Activated naive CD4-positive, alpha-beta T cell treated with anti-CD3 and anti-CD28 coated beads, Interleukin-2, amount 50 U/mL, for 72 hours (primary cell): ENCODE data around the gene CDH13. TPM values are rescaled to one million over a fixed set of nuclear protein-coding genes. Genes with fewer than 3 reads are reported as not detected.

ENCODE experiments used
- ATAC-seq, 2 donors: fragments of 150-1000 bp; cut with Tn5 transposase; 2 replicates each; pipeline ENCODE4 v1.10.0; 2021; ENCODE audit warnings: mild to moderate bottlenecking in 2 of 2, moderate library complexity in 2 of 2
- DNase-seq, 2 donors: peaks; one replicate each; pipeline ENCODE4 v3.0.0; 2021 to 2022; ENCODE audit warnings: low spot score in 2 of 2
- H3K27ac Mint-ChIP-seq, 2 donors: one replicate each; pipeline ENCODE4 v1.8.0; 2022; ENCODE audit warnings: mild to moderate bottlenecking in 2 of 2, mixed read lengths in 2 of 2
- H3K36me3 Mint-ChIP-seq, 2 donors: one replicate each; pipeline ENCODE4 v1.8.0; 2022; ENCODE audit warnings: mixed read lengths in 2 of 2
- H3K9me3 Mint-ChIP-seq, 2 donors: one replicate each; pipeline ENCODE4 v1.8.0; 2022; ENCODE audit warnings: mixed read lengths in 2 of 2
- total RNA-seq, 2 donors: library from RNA; stranded (reverse); gene quantifications; one replicate each; pipeline ENCODE4 v1.2.3, GENCODE V29; 2022

The CDH13 gene
- total RNA-seq, 2 donors from 2014 or later, result not detected

DNA sequence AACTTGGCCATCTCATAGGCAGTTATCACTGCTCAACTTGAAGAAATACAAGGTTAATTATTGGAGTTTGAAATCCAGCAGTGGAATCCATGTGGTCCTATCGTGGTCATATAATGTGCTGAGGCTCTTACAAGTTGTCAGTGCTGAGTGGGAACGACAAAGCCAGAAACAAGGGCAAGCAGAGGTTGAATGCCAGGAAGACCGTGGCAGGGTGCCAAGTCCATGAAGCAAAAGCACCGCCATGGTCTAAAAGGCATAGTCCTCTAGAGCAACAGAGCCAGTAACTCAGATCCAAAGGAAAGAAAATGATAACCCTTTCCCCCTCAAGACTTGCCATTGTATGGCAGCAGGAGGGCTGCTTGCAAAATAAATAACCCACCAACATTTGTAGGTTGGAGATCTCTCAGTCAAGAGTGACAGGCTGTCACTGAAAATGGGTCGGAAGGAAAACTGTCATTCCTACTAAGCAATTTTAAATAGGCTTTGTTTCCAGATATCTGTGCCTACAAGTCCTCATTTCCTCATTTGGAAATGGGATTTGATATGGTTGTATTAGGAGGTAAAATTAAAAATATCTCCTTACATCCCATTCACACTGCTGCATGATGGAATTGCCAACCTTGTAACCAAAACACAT is 1144.7 kb downstream of the CDH13 start:
- Mint-ChIP-seq H3K9me3 (peaks cover 0 to 5% of the 10 kb centered on the region in 2 donors), H3K27ac (no peak overlapping the region), H3K36me3 (no peaks in the 10 kb centered on the region)
- no peak for DNase-seq
- no peak for ATAC-seq

DNA sequence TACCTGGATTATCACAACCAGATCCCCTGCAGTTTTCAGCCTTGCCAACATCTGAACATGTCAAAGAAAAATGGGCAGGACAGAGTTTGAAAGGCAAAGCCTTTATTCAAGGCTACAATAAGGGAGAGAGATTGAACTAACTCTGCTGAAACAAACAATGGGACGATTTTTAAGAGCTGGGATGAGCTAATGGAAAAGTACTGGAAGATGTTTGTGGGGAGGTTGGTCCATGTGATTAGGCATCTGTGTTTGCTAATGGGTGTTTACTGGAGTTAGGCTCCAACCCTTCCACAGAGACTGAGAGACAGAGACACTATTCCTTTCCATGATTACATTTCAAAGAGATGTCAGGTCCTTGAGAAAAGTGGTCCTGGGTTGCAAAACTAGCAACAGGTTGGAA is 1146.0 kb downstream of the CDH13 start:
- Mint-ChIP-seq H3K36me3 (no peaks in the 10 kb centered on the region), H3K9me3 (peaks cover 0 to 5% of the 10 kb centered on the region in 2 donors), H3K27ac (no peak overlapping the region)
- DNase-seq, result no peak
- no peak for ATAC-seq

DNA sequence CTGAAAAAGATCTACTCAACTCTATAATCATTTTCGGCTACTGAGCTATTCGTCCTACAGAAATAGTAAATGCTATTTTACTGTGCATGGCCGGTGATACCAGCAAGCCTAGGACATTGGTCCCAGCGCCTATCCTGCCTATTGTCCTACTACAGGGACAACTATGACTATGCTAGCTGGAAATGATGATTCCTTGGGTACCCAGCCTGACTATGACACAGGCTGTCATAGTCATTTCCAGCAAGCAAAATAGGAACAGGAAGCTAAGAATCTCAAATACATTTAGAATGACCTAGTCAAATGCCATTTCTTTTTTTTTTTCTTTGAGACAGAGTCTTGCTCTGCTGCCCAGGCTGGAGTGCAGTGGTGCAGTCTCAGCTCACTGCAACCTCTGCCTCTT is 1147.3 kb downstream of the CDH13 start:
- DNase-seq (no peak), ATAC-seq (no peak)
- Mint-ChIP-seq H3K36me3 (no peaks in the 10 kb centered on the region), H3K9me3 (peaks cover 0 to 5% of the 10 kb centered on the region in 2 donors), H3K27ac (no peak overlapping the region)

DNA sequence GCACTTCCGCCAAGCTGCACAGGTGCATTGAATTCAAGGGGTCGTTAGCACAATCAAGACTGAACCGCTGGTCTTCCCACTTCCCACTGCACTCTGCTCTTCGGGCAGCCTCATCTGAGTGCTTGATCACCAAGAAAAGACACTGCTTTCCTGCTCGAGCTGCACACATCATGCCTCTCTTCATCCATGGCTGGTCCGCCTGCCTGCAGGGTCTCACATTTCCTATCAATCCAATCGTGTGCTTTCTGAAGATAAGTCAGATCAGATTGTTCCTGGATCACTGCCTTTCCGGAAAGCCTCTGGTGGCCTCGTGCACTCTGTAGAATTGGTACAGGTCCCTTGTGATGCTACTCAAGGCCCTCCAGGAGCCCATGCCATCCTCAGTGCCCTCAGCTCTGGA is 1150.2 kb downstream of the CDH13 start:
- Mint-ChIP-seq H3K27ac (no peak overlapping the region), H3K9me3 (no peaks in the 10 kb centered on the region), H3K36me3 (no peaks in the 10 kb centered on the region)
- ATAC-seq, result no peak
- no peak for DNase-seq

DNA sequence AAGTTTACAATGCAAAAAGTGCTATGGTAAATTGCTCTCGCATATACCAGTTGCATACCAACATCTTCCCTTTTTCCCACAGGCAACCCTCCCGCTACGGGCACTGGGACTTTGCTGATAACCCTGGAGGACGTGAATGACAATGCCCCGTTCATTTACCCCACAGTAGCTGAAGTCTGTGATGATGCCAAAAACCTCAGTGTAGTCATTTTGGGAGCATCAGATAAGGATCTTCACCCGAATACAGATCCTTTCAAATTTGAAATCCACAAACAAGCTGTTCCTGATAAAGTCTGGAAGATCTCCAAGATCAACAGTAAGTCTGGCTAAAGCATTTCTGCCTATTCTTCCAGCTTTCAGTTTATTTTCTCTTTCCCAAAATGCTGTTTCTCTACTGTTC is 1153.1 kb downstream of the CDH13 start:
- Mint-ChIP-seq H3K9me3 (no peaks in the 10 kb centered on the region), H3K36me3 (no peaks in the 10 kb centered on the region), H3K27ac (no peak overlapping the region)
- DNase-seq (no peak), ATAC-seq (no peak)

DNA sequence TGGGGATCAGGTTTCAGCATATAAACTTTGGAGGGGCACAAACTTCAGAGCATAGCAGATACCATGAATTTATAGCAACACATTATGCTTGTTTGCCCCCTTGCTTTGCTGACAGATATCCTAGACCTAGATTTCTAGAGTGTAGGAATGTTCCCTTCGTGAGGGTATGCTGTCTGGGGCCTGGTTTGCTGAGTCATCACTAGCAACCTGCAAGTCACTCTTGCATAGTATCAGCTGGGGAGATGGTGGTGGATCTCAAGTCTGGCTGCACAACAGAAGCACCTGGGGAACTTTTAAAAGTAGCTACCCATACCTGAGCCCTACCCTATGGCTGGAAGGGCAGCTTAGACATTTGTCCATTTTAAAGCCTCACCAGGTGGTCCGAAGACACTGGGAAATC is 1158.7 kb downstream of the CDH13 start:
- no peak for ATAC-seq
- Mint-ChIP-seq H3K36me3 (no peaks in the 10 kb centered on the region), H3K27ac (no peak overlapping the region), H3K9me3 (no peaks in the 10 kb centered on the region)
- DNase-seq, result no peak

DNA sequence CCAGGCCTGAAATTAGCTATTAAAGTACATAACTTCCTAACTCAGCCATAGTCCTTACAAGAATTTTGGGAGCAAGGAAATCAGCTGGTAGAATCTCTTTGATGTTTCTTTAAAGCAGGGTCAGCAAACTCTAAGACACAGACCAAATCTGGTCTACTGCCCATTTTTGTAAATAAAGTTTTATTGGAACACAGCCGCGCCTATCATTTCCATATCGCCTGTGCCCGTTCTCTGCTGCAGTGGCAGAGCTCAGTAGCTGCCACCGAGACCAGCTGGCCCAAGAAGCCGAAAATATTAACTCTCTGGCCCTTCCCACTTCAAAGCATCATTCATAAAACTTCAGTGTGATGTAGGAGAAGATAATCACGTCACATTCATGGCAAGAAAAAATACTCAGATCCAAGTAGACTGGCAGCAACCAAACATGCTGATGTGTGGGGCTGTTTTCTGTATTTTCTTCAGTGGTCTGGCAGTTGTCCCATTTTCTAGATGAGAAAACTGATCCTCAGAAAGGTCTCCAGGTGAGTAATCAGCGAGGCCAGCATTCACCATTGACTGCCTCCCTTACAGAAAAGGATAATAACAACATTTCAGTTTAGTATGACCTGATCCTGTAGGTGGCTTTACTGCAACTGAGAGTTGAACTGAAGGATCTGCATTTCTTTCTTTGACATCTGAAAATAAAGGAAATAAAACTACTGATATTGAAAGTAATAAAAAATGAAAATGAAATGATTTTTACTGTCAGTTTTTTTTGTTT is 1163.1 kb downstream of the CDH13 start:
- Mint-ChIP-seq H3K27ac (no peak overlapping the region), H3K9me3 (peaks cover 0 to 5% of the 10 kb centered on the region in 2 donors), H3K36me3 (no peaks in the 10 kb centered on the region)
- ATAC-seq, result peak in 1 of 2 donors; percentile 61
- DNase-seq, result no peak

DNA sequence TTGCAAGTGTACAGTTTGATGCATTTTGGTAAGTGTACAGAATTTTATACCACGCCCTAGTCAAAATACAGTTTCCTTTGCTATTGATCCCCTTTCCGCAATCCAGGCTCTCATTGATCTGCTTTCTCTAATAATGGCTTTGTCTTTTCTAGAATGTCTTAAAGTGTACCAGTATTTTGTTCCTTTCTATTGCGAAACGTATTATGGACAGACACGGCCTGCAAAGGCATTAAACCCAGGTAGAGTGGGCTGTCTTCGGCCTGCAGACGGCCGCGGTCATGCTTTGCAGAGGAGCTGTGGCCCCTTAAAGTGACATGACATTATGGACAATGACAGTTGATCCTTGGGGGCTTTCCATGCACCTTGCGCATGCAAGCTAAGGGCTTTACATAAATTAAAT is 1165.1 kb downstream of the CDH13 start:
- no peak for ATAC-seq
- no peaks in the 10 kb centered on the region for H3K36me3 Mint-ChIP-seq
- no peak overlapping the region for H3K27ac Mint-ChIP-seq
- DNase-seq, result no peak
- H3K9me3 Mint-ChIP-seq, result peaks cover 0 to 5% of the 10 kb centered on the region in 2 donors

DNA sequence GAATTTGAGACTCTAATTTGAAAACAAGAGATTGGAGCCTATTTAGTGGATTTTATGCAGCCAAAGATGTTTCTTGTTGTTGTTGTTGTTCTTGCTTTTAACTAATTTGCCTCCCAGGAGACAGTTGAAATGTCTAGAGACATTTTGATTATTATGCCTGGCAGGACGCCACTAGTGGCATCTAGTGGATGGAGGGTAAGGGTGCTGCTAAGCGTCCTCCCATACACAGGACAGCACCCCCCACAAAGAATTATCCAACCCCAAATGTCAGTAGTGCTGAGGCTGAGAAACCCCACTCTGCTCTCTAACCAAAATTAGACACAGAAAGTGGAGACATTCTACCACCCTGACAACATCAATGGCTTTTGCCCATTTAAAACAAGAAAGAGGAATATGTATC is 1165.6 kb downstream of the CDH13 start:
- no peak for DNase-seq
- Mint-ChIP-seq H3K36me3 (no peaks in the 10 kb centered on the region), H3K9me3 (peaks cover 0 to 5% of the 10 kb centered on the region in 2 donors), H3K27ac (no peak overlapping the region)
- ATAC-seq, result peak in 1 of 2 donors; percentile 18

DNA sequence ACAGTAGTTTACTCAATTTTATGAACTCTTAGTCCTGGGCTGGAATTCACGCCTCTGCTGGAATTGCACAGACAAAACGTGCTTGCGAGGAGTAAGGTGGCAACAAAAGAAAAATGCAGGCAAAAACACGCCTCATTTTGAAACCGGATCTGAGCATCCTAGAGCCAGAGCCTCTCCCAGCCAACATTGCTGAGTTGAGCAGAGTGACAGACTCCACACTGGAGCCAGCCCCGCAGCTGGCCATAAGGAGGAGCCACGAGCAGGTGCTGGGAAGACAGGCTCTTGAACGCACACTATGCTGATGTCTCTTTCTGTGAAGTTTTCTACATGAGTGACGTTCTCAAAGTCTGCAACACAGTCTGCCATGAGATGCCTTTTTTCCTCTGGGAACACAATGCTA is 1166.4 kb downstream of the CDH13 start:
- DNase-seq, result no peak
- H3K9me3 Mint-ChIP-seq, result peaks cover 0 to 5% of the 10 kb centered on the region in 2 donors
- no peaks in the 10 kb centered on the region for H3K36me3 Mint-ChIP-seq
- no peak for ATAC-seq
- peak overlapping the region in 1 of 2 donors; percentile 51 for H3K27ac Mint-ChIP-seq

DNA sequence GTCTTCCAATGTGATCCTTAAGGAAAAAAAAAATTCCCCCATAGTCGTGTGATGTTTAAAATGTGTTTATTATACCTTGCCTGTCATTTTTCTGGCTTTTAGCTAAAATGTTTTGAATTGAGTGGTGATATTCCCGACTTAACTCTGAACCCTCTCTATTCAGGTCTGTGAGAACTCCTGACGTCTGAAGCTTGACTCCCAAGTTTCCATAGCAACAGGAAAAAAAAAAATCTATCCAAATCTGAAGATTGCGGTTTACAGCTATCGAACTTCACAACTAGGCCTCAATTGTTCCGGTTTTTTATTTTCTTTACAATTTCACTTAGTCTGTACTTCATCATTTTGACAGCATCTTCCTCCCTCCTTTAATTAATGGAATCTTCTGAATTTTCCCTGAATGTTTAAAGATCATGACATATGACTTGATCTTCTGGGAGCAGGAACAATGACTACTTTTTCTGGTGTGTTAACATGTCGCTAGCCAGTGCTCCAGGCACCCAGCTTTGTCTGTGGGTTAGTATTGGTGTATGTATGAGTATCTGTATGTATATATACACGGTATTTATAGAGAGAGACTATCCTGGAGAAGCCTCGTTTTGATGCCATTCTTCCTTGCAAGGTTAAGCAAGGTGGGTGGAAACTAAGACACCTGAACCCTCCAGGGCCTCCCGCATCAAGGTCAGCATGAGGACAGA is 1168.2 kb downstream of the CDH13 start:
- DNase-seq, result no peak
- H3K36me3 Mint-ChIP-seq, result no peaks in the 10 kb centered on the region
- peaks cover 0 to 5% of the 10 kb centered on the region in 2 donors for H3K9me3 Mint-ChIP-seq
- ATAC-seq, result no peak
- no peak overlapping the region for H3K27ac Mint-ChIP-seq

DNA sequence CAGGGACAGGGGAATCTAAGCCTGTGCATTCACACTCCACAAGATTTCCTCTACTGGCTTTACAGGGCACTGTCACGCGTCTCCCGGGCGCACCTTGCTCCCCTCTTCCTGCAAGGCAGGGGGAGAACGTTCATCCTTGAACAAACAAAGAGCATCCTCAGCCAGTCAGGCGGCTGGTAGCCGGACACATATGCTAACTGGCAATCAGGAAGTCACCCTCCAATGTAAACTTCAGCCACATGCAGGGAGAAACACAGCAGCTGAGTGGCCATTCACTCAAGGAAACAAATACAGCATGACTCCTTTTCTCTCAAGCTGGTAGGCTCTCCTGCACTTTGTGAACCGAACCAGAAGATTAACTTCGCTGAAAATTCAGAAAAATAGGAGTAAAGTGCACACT is 1170.2 kb downstream of the CDH13 start:
- no peak for DNase-seq
- H3K27ac Mint-ChIP-seq, result no peak overlapping the region
- H3K36me3 Mint-ChIP-seq, result no peaks in the 10 kb centered on the region
- no peak for ATAC-seq
- H3K9me3 Mint-ChIP-seq, result peaks cover 0 to 5% of the 10 kb centered on the region in 2 donors

DNA sequence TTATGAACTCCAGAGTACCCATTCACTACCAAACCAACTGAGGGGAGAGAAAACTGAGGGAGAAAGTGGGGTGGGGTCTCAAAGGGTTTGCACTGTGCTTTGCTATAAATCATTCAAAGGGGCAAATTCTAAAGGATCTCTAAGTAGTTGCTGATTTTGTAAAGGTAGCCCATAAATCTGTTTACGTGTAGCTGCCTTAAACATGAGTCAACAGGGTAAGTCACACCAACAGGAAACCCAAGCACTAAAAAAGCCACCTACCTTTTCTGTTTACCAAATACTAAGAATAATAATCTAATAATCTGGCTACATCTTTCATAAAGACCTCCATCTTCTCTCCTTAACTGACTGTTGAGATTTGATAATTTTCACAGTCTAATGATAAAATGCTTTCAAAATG is 1172.6 kb downstream of the CDH13 start:
- DNase-seq (no peak), ATAC-seq (no peak)
- no peaks in the 10 kb centered on the region for H3K9me3 Mint-ChIP-seq
- H3K27ac Mint-ChIP-seq, result no peak overlapping the region
- no peaks in the 10 kb centered on the region for H3K36me3 Mint-ChIP-seq

DNA sequence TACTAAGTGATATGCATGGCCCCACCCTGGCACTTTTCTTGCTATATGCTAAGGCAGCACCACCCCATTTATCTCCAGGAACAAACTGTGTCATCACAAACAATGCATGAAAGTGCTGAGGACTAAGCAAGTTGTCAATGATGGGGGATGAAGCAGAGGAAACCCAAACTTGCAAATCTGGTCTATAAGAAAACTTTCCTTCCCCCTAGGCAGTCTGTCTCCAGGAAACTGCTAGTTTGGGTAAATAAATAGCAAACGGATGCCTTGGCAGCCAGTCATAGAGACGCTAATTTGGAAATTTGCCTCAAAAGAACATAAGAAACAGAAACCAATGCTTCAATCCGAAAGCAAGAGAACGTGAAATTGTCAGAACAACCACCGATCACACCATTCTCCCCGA is 1175.4 kb downstream of the CDH13 start:
- Mint-ChIP-seq H3K36me3 (no peaks in the 10 kb centered on the region), H3K9me3 (peaks cover 0 to 8% of the 10 kb centered on the region in 2 donors), H3K27ac (no peak overlapping the region)
- DNase-seq (no peak), ATAC-seq (peak in 1 of 2 donors; percentile 35)

DNA sequence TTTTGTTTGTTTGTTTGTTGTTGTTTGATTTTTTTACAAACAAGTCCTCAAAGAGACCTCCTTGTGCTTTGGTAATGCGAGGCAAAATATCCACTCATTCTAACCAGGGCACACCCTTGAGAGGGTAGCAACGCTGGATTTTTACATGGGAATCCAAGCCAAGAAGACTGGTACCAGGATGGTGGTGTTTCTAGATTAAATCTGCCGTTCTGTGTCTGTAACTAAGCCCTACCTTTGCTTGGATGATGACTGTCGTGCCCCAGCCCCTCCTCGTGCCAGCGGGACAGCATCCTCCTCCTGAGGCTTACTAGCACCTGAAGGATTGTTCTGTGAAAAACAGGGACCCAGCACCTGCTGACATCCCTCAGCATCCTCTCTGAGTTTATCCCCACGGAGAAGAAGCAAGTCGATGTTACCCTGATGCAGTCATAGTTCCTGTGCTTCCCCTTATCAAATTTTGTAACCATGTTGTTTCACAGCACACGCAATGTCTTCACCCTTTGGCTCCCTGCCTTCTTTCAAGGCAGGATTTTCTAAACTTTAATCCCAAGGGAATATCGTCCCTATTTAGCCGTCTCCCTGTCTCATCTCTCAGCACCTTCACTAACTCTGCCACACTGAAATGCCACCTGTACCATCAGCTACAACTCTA is 1175.9 kb downstream of the CDH13 start:
- DNase-seq (no peak), ATAC-seq (no peak)
- Mint-ChIP-seq H3K36me3 (no peaks in the 10 kb centered on the region), H3K9me3 (peaks cover 0 to 10% of the 10 kb centered on the region in 2 donors), H3K27ac (no peak overlapping the region)

DNA sequence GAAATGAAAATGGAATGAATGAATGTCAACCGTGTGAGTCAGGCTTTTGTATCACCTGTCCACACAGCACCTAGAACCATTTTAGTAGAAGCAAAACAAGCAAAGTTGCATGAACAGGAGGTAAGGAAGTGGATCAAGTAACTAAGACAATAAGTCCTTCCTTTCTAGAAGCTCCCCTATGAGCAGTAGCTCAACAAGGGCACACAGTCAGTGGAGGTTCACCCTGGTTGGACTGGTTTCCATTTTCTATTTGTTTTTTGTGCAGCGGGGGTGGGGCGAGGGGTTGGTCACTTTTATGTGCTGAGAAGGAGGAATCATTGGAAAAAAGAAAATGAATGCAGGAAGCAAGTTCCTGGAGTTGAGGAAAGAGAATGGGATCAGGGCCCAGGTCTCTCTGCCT is 1177.0 kb downstream of the CDH13 start:
- no peak for ATAC-seq
- H3K36me3 Mint-ChIP-seq, result peaks cover 5 to 6% of the 10 kb centered on the region in 2 donors
- H3K27ac Mint-ChIP-seq, result no peak overlapping the region
- no peak for DNase-seq
- peaks cover 0 to 10% of the 10 kb centered on the region in 2 donors for H3K9me3 Mint-ChIP-seq

DNA sequence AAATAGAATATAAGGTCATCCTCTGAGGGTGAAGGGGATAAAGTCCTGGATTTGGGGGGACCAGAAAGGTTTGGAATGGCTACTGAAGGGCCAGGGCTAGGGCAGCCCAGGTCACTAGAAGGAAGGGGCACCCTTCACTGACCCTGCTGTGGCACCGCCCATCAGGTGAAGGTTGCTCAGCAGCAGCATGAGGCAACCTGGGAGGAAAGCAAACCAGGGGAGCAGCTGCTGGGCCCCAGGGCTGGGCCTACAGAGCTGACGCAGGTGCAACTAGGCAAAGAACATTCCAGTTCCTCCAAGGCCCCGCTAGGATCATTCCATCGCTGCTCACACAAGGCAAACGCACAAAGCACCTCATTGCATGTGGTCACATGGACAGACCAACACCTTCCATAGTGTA is 1177.6 kb downstream of the CDH13 start:
- ATAC-seq (no peak), DNase-seq (no peak)
- H3K27ac Mint-ChIP-seq, result no peak overlapping the region
- peaks cover 10 to 12% of the 10 kb centered on the region in 2 donors for H3K36me3 Mint-ChIP-seq
- peaks cover 0 to 10% of the 10 kb centered on the region in 2 donors for H3K9me3 Mint-ChIP-seq
